ENCODE results near the gene CMTM8.

Gene CMTM8

GRCh38 chr3:32310918-32311839 lies 72.7 kb downstream of the CMTM8 start:
- no peak for TF ChIP-seq CTCF (IDR thresholded peaks at IDR 0.05; ENCODE audit: insufficient read depth, missing control alignments)
- DNase-seq (ENCODE audit: insufficient read length, low spot score), result peak; percentile 27
- peak; percentile 29 for FAIRE-seq

GRCh38 chr3:32312251-32312650 lies 73.8 kb downstream of the CMTM8 start:
- FAIRE-seq (no peak), DNase-seq (ENCODE audit: insufficient read length, low spot score) (no peak)
- TF ChIP-seq CTCF (IDR thresholded peaks at IDR 0.05; ENCODE audit: insufficient read depth, missing control alignments), result no peak

GRCh38 chr3:32313169-32313568 lies 74.7 kb downstream of the CMTM8 start:
- no peak for FAIRE-seq
- no peak for TF ChIP-seq CTCF (IDR thresholded peaks at IDR 0.05; ENCODE audit: insufficient read depth, missing control alignments)
- no peak for DNase-seq (ENCODE audit: insufficient read length, low spot score)

GRCh38 chr3:32313723-32314473 lies 75.4 kb downstream of the CMTM8 start:
- FAIRE-seq, result no peak
- no peak for TF ChIP-seq CTCF (IDR thresholded peaks at IDR 0.05; ENCODE audit: insufficient read depth, missing control alignments)
- DNase-seq (ENCODE audit: insufficient read length, low spot score), result no peak

GRCh38 chr3:32315441-32315840 lies 77.0 kb downstream of the CMTM8 start:
- DNase-seq (ENCODE audit: insufficient read length, low spot score) (no peak), FAIRE-seq (no peak)
- no peak for TF ChIP-seq CTCF (IDR thresholded peaks at IDR 0.05; ENCODE audit: insufficient read depth, missing control alignments)

GRCh38 chr3:32316319-32316718 lies 77.8 kb downstream of the CMTM8 start:
- no peak for FAIRE-seq
- DNase-seq (ENCODE audit: insufficient read length, low spot score), result no peak
- no peak for TF ChIP-seq CTCF (IDR thresholded peaks at IDR 0.05; ENCODE audit: insufficient read depth, missing control alignments)

Measured in D721Med (cell line).